Gastroesophageal sphincter (tissue), 4 donors: ENCODE data around the gene MUC5B. TPM values are rescaled to one million over a fixed set of nuclear protein-coding genes. Genes with fewer than 3 reads are reported as not detected.

Experiments used
- ATAC-seq: fragments of 150-250 bp; one replicate; pipeline ENCODE4 v1.9.1; 2016; ENCODE audit warnings: mild to moderate bottlenecking, moderate library complexity
- H3K27ac ChIP-seq, 4 donors: fragments of 200-600 bp; sonication (generic) in 3 of 4; 1 replicate in 3 of 4; 2 replicates in 1 of 4; pipeline ENCODE4 v1.5.1; 2016 to 2019
- H3K27me3 ChIP-seq: fragments of 200-600 bp; sonication (generic); one replicate; pipeline ENCODE4 v1.5.1; 2019
- H3K36me3 ChIP-seq, 2 donors: fragments of 200-600 bp; sonication (generic); one replicate each; pipeline ENCODE4 v1.5.1; 2019; ENCODE audit warnings: control low read depth in 1 of 2
- H3K4me1 ChIP-seq, 3 donors: fragments of 200-600 bp; sonication (generic); 1 replicate in 2 of 3; 2 replicates in 1 of 3; pipeline ENCODE4 v1.5.1; 2016 to 2019; ENCODE audit warnings: control low read depth in 2 of 3
- H3K4me3 ChIP-seq, 2 donors: fragments of 200-600 bp; sonication (generic); one replicate each; pipeline ENCODE4 v1.5.1; 2019; ENCODE audit warnings: mild to moderate bottlenecking in 1 of 2, moderate library complexity in 1 of 2
- H3K9me3 ChIP-seq, 3 donors: fragments of 200-600 bp; sonication (generic); one replicate each; pipeline ENCODE4 v1.5.1; 2017 to 2019; ENCODE audit warnings: control low read depth in 2 of 3
- CTCF ChIP-seq, 4 experiments: fragments of 200-600 bp in 2 of 4; fragments of 450-650 bp in 2 of 4; sonication (generic) in 1 of 4; IDR thresholded peaks; one replicate each; pipeline ENCODE4 v1.5.1; 2017 to 2019; ENCODE audit warnings: antibody characterized with exemption in 4 of 4, mild to moderate bottlenecking in 2 of 4, moderate library complexity in 2 of 4
- EP300 ChIP-seq: sonication (generic); formaldehyde crosslinking; IDR thresholded peaks from one replicate; pipeline ENCODE4 v1.6.1; 2017; ENCODE audit warnings: antibody characterized with exemption, mild to moderate bottlenecking
- POLR2A ChIP-seq, 2 donors: fragments of 450-650 bp; IDR thresholded peaks; one replicate each; pipeline ENCODE4 v1.6.1; 2017; ENCODE audit warnings: antibody characterized with exemption in 2 of 2, mild to moderate bottlenecking in 2 of 2, moderate library complexity in 1 of 2
- POLR2AphosphoS5 ChIP-seq: sonication (generic); formaldehyde crosslinking; IDR thresholded peaks from one replicate; pipeline ENCODE4 v1.6.1; 2017; ENCODE audit warnings: antibody characterized with exemption
- WGBS, 2 donors: methylation state at CpG; one replicate each; pipeline ENCODE4 v1.1.5; 2018; ENCODE audit warnings: low coverage in 1 of 2; 5-methylcytosine and 5-hydroxymethylcytosine counted together
- total RNA-seq, 4 donors: library from RNA; depleted of rRNA; stranded (reverse); fragments of >200 nt; gene quantifications; one replicate each; pipeline ENCODE4 v1.1.0, GENCODE V29; 2016

The MUC5B gene
- total RNA-seq, 4 donors from 2014 or later, result 0.13 to 199 (median 0.60) TPM

- peaks cover 100% of the 10 kb centered on the region for H3K27me3 ChIP-seq
- WGBS, 2 donors, result 70 to 100% methylated on average over 2 to 3 of the region's 41 CpGs
- H3K4me1 ChIP-seq, result no peaks in the 10 kb centered on the region
- no peaks in the 10 kb centered on the region for H3K36me3 ChIP-seq
- ATAC-seq, result no peak
- no peak overlapping the region for H3K4me3 ChIP-seq
- no peaks in the 10 kb centered on the region for H3K9me3 ChIP-seq
- TF ChIP-seq CTCF (IDR thresholded peaks at IDR 0.05) (no peak), EP300 (no peak), POLR2A (IDR thresholded peaks at IDR 0.05) (no peak), POLR2AphosphoS5 (no peak)
- no peak overlapping the region for H3K27ac ChIP-seq
These were observed 3.5 kb downstream of the MUC5B start for GRCh38 chr11:1226226-1226985.

GRCh38 chr11:1226986-1227550 lies 4.2 kb downstream of the MUC5B start:
- Histone ChIP-seq H3K4me3 (no peak overlapping the region), H3K36me3 (no peaks in the 10 kb centered on the region), H3K9me3 (no peaks in the 10 kb centered on the region), H3K27ac (no peak overlapping the region), H3K4me1 (no peaks in the 10 kb centered on the region), H3K27me3 (peaks cover 100% of the 10 kb centered on the region)
- no peak for TF ChIP-seq POLR2AphosphoS5
- TF ChIP-seq POLR2A (IDR thresholded peaks at IDR 0.05), result no peak
- no peak for TF ChIP-seq EP300
- no peak for TF ChIP-seq CTCF (IDR thresholded peaks at IDR 0.05)
- no CpG with 5 or more reads among the region's 23 CpGs for WGBS, 2 donors
- ATAC-seq, result no peak

GRCh38 chr11:1227551-1228100 lies 4.8 kb downstream of the MUC5B start:
- Histone ChIP-seq H3K4me3 (no peak overlapping the region), H3K27me3 (peaks cover 100% of the 10 kb centered on the region), H3K4me1 (no peaks in the 10 kb centered on the region), H3K27ac (no peak overlapping the region), H3K36me3 (no peaks in the 10 kb centered on the region), H3K9me3 (no peaks in the 10 kb centered on the region)
- no CpG with 5 or more reads among the region's 23 CpGs for WGBS, 2 donors
- TF ChIP-seq CTCF (IDR thresholded peaks at IDR 0.05), result no peak
- TF ChIP-seq EP300, result no peak
- no peak for TF ChIP-seq POLR2AphosphoS5
- TF ChIP-seq POLR2A (IDR thresholded peaks at IDR 0.05), result no peak
- ATAC-seq, result no peak

GRCh38 chr11:1228101-1228821 lies 5.4 kb downstream of the MUC5B start:
- no peaks in the 10 kb centered on the region for H3K36me3 ChIP-seq
- no CpG with 5 or more reads among the region's 31 CpGs for WGBS, 2 donors
- no peak overlapping the region for H3K27ac ChIP-seq
- TF ChIP-seq EP300, result no peak
- no peak for TF ChIP-seq CTCF (IDR thresholded peaks at IDR 0.05)
- TF ChIP-seq POLR2A (IDR thresholded peaks at IDR 0.05), result no peak
- no peak for TF ChIP-seq POLR2AphosphoS5
- H3K4me3 ChIP-seq, result no peak overlapping the region
- H3K9me3 ChIP-seq, result no peaks in the 10 kb centered on the region
- no peak for ATAC-seq
- peaks cover 97% of the 10 kb centered on the region for H3K27me3 ChIP-seq
- H3K4me1 ChIP-seq, result no peaks in the 10 kb centered on the region
